Caki2 (cell line): Measurements from ENCODE around the gene ZNF213. TPM values are rescaled to one million over a fixed set of nuclear protein-coding genes. Genes with fewer than 3 reads are reported as not detected.
"Not testable (repeated sequence)": the region's sequence is repeated elsewhere in the genome, so short reads cannot be mapped to it uniquely, and the experiment has no call there.

Experiments
- DNase-seq: peaks from one replicate; pipeline ENCODE4 v3.0.0-alpha.2; 2015; ENCODE audit warnings: low read depth
- in situ Hi-C: cut with HindIII; loops from 2 replicates; pipeline ENCODE4 v1.10.0; 2016; ENCODE audit warnings: low sequenced_read_pairs, low pct_unique_long_range_greater_than_20kb, mixed read lengths
- total RNA-seq: library from RNA; depleted of rRNA; stranded (reverse); fragments of >200 nt; shearing (Covaris generic); gene quantifications from 2 replicates; pipeline ENCODE4 v1.2.3, GENCODE V29; 2014; ENCODE audit warnings: low replicate concordance

Gene ZNF213
- total RNA-seq, 1 experiment from 2014 or later = 2.6 TPM

GRCh38 chr16:3158026-3158509, 23.2 kb downstream of the ZNF213 start:
- in situ Hi-C loops = no loop called here
- DNase-seq = peak; percentile 73

GRCh38 chr16:3158510-3159314, 23.9 kb downstream of the ZNF213 start:
- in situ Hi-C loops = no loop called here
- peak; percentile 96 for DNase-seq

- in situ Hi-C loops = no loop called here
- no peak for DNase-seq
These were observed 26.6 kb downstream of the ZNF213 start for GRCh38 chr16:3161235-3162018.

- in situ Hi-C loops = no loop called here
- no peak for DNase-seq
These were observed 29.5 kb downstream of the ZNF213 start for GRCh38 chr16:3164121-3164991.

GRCh38 chr16:3165111-3165822, 30.4 kb downstream of the ZNF213 start:
- in situ Hi-C loops = no loop called here
- no peak for DNase-seq

GRCh38 chr16:3166505-3166886, 31.7 kb downstream of the ZNF213 start:
- DNase-seq = no peak
- in situ Hi-C loops = no loop called here

GRCh38 chr16:3168729-3169128, 33.9 kb downstream of the ZNF213 start:
- in situ Hi-C loops = not testable (repeated sequence)
- peak; percentile 73 for DNase-seq

- in situ Hi-C loops = no loop called here
- no peak for DNase-seq
These were observed 35.8 kb downstream of the ZNF213 start for GRCh38 chr16:3170440-3171180.

- DNase-seq = no peak
- in situ Hi-C loops = no loop called here
These were observed 36.5 kb downstream of the ZNF213 start for GRCh38 chr16:3171181-3171854.

GRCh38 chr16:3171855-3172593, 37.2 kb downstream of the ZNF213 start:
- no peak for DNase-seq
- in situ Hi-C loops = no loop called here

GRCh38 chr16:3173892-3174617, 39.2 kb downstream of the ZNF213 start:
- DNase-seq = no peak
- in situ Hi-C loops = no loop called here

GRCh38 chr16:3174618-3175148, 39.9 kb downstream of the ZNF213 start:
- in situ Hi-C loops = no loop called here
- no peak for DNase-seq

GRCh38 chr16:3175157-3176093, 40.6 kb downstream of the ZNF213 start:
- DNase-seq = no peak
- in situ Hi-C loops = no loop called here

- in situ Hi-C loops = no loop called here
- DNase-seq = no peak
These were observed 44.8 kb downstream of the ZNF213 start for GRCh38 chr16:3179651-3180050.
